ENCODE results near the gene C7orf33.
"Not testable (repeated sequence)": the region's sequence is repeated elsewhere in the genome, so short reads cannot be mapped to it uniquely, and the experiment has no call there.

Gene C7orf33, protein sequence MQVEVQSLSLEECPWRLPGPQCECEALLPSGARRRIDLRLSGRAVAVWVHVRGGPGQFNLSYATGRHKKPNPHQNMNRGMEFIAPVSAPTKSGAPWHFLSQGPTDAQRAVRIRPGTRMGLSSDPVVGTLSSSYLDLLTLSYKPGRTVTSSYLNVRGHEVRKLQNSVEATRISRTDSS

DNA sequence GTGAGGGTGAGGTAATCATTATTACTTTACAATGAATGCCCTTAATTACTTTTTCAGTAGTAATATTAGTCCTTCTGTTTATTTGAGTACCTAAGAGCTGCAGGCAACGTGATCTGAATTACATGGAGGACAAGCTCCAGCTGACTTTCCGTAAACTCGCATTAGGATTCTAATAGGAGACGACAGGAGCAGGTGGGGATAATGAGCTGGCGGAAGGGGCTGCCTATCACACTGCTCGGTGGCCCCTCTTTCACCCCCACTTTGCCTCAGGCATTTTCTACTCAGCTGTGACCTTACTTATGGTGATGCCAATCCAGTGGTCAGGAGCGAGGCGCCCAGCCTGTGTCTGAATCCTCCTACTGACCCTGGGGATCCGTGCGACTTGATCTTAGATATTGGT lies at the start of gene C7orf33:
Gene C7orf33, plus strand, starts transcription at position 296 of the 400 bp plus-strand sequence. CDS start 160 bp downstream, outside the sequence.
- H3K4me3 ChIP-seq (ENCODE audit: low read depth, low read length) = no peak within 1 kb of the TSS
- DNase-seq (ENCODE audit: low read depth) = no peak

DNA sequence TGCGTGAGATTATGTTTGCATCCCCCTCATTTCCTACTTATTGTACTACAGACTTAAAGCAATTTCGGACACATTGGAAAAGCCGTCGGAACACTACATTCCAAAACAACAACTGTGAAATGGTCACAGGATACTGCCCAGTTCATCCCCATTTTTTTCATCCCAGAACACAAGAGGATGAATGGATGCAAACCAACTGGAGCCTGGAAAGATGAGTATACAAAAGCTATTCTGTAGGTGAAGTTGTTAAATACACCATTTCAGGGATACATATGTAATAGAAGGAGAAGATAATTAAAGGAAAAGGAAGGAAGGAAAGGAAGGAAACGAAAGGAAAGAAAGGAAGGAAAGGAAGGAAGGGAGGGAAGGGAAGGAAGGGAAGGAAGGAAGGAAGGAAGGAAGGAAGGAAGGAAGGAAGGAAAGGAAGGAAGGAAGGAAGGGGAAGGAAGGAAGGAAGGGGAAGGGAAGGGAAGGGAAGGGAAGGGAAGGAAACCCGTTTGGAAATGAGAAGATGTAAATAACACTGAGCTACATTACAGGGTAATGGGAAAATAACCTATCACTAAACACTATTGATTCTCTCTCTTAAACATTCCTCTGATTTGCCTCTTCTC lies 48.6 kb upstream of the C7orf33 start:
- no peak overlapping the region for H3K4me3 ChIP-seq (ENCODE audit: low read depth, low read length)
- no peak for DNase-seq (ENCODE audit: low read depth)

DNA sequence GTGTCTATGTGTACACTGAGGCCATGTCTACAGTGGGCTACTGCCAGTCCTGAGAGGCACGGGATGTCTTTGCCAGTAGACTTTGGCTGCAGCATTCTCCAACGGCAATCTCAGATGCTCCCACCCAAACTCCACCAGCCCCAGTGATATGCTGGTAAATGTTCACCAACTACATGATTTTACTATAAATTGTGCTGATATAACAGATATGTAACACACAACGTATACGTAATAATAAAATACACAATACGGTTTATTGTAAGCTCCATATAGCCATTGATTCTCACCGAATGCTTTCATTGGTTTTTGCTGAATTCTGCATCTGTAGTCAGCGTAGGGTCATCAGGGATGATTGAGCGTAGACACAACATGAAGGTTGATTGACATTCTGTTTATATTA lies 47.3 kb upstream of the C7orf33 start:
- H3K4me3 ChIP-seq (ENCODE audit: low read depth, low read length) = no peak overlapping the region
- DNase-seq (ENCODE audit: low read depth) = no peak

DNA sequence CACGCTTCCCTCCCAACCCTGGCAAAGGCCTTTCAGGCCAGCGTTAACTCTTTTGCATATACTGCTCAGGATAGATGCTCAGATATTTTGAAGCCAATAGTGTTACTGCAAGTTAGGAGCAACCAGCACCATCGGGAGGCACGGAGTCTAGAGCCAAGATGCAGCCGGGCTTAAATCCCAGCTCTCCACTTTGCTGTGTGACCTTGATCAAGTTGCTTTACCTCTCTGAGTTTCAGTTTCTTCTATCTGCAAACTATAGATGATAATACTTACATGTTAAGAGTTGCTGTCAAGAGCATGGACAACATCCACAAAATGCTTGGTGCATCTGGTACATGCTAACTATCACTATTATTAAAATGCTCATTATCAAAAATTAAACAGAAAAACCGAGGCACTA lies 45.4 kb upstream of the C7orf33 start:
- no peak for DNase-seq (ENCODE audit: low read depth)
- H3K4me3 ChIP-seq (ENCODE audit: low read depth, low read length) = no peak overlapping the region

DNA sequence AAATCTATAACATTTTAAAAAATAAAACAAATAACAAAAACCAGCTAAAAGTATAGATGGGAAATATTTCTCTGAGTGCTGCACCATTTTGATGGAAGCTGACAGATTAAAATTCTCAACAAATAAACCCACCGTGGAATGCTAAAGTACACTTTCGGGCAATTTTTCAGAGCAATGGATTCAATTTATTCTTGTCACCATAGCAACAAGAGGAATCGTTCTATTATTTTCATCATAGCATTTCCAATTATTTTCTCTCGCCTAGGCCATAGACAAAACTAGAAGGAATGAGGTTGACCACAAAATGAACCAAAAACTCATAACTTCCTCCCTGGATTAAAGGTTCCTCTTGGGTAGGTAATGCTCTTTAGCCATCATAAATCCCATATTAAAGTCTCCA lies 44.6 kb upstream of the C7orf33 start:
- H3K4me3 ChIP-seq (ENCODE audit: low read depth, low read length) = no peak overlapping the region
- no peak for DNase-seq (ENCODE audit: low read depth)

DNA sequence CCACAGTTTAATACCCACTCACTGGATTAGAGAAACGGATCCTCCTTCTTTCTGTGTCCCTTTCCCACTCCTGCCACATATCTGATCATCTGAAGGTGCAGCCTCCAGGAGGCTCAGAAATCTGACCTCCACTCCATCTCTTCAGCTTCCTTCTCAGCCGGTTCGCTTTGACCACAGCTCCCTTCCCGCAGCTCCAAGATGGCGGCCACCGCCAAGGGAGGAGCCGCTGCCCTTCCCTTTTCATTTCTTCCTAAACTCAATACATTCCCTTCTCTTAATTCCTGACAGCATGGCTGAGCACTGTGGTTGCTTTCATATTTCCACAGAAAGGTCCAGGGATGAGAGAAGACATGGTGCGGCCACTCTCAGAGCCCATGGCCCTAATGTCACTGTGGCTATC lies 43.7 kb upstream of the C7orf33 start:
- H3K4me3 ChIP-seq (ENCODE audit: low read depth, low read length) = no peak overlapping the region
- no peak for DNase-seq (ENCODE audit: low read depth)

DNA sequence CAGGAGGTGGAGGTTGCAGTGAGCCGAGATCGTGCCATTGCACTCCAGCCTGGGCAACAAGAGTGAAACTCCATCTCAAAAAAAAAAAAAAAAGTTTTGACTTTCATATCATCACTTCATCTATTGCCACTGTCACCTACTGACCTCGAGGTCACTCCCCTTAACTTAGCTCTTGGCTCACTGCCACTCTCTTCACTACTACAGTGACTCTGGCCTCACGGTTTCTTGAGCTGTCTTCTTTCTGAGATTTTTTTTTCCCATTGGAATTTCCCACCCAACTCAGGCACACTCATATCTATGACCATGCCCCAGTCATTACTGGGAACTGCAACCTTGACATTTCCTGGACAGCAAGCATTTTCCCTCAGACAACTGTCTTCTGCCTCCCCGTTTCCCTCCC lies 42.6 kb upstream of the C7orf33 start:
- DNase-seq (ENCODE audit: low read depth) = no peak
- no peak overlapping the region for H3K4me3 ChIP-seq (ENCODE audit: low read depth, low read length)

DNA sequence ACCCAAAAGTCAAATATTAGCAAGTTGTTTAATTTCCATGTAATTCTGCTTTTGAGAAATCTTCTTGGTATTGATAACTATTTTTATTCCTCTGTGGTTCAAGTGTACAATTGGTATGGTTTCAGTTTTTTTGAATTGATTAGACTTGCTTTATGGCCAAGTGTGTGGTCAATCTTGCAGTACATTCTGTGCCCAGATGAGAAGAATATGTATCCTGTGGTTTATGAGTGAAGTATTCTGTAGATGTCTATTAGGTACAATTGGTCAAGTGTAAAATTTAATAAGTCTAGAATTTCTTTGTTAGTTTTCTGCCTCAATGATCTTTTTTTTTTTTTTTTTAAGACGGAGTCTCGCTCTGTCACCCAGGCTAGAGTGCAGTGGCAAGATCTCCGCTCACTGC lies 36.6 kb upstream of the C7orf33 start:
- no peak overlapping the region for H3K4me3 ChIP-seq (ENCODE audit: low read depth, low read length)
- DNase-seq (ENCODE audit: low read depth) = no peak

DNA sequence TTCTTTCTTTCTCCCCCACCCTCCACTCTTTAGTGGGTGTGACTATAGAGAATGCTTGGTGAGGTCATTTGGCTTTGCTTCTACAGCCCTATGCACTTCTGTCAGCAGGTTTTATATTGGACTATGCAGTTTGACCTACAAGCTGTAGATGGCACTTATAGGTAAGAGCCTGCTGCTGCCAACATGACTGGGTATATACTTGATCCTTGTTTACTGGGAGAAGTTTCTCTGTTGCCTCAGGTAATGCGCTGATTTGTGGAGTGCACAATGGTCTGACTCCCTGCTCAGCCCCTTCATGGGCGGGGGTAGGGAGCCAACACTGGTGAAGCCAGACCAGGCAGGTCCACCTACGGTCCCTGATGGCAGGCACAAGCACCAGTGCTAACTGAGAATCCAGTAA lies 33.7 kb upstream of the C7orf33 start:
- no peak for DNase-seq (ENCODE audit: low read depth)
- H3K4me3 ChIP-seq (ENCODE audit: low read depth, low read length) = no peak overlapping the region

DNA sequence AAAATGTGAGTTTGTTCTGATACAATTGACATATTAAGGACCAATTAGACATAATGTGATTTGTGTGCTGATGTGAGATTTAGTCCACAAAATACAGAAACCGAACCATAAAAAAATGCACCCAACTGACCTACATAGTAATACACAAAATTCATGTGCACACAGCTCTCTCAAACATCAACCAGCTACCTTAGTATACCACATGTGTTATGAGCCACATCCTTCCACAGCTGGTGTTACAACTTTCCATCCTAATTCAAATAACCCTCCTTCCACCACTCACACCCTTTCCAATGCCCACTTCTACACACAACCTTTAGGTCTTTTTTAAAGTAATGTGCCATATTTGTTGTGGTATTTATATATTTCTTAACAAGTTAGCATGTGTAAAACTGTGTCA lies 31.7 kb upstream of the C7orf33 start:
- no peak for DNase-seq (ENCODE audit: low read depth)
- H3K4me3 ChIP-seq (ENCODE audit: low read depth, low read length) = no peak overlapping the region

DNA sequence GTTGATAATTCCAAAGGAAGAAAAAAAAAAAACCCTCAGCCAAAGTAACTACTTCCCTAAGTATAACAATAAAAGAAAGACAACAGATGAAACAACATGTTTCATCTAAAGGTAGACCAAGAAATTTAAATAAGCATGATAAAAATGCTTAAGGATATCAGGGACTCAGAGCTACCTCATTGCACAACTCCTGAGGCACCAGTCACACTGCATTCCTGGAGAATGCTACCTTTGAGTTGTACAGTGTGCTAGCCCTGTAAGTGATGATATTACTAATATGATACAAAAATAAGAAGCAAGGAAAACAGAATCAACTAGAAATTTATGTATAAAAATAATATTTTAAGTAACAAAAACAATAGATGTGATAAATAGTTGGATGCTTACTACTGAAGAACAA lies 29.5 kb upstream of the C7orf33 start:
- no peak for DNase-seq (ENCODE audit: low read depth)
- H3K4me3 ChIP-seq (ENCODE audit: low read depth, low read length) = no peak overlapping the region

DNA sequence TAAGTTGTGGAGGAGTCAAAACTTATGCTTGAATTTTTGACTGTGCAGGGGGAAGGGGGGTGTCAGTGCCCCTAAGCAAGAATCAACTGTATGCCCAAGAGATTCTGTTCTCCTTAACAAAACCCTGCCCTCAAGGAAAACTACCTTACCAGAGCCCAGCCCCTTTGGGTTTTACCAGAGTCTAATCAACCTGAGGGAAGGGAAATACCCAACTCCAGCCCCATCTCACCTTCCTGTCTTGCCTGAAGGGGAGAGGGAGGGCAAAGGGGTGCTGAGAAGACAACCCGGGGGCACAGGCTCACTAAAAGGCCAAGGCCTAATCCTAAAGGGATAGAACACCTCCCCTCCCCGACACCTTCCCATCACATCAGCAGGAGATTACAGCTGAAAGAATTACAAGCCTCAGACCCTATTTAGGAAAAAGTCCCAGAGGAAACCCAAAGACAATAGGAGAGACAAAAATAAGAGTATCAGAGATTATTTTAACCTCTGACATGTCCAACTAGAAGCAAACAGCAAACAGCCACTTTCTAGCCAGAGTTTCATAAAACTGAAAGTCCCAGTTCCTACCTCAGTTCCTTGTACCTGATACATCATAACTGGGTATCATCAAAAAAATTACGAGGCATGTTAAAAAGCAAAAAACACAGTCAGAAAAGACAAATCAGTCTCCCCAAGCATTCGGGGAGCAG lies 26.8 kb upstream of the C7orf33 start:
- no peak overlapping the region for H3K4me3 ChIP-seq (ENCODE audit: low read depth, low read length)
- no peak for DNase-seq (ENCODE audit: low read depth)

DNA sequence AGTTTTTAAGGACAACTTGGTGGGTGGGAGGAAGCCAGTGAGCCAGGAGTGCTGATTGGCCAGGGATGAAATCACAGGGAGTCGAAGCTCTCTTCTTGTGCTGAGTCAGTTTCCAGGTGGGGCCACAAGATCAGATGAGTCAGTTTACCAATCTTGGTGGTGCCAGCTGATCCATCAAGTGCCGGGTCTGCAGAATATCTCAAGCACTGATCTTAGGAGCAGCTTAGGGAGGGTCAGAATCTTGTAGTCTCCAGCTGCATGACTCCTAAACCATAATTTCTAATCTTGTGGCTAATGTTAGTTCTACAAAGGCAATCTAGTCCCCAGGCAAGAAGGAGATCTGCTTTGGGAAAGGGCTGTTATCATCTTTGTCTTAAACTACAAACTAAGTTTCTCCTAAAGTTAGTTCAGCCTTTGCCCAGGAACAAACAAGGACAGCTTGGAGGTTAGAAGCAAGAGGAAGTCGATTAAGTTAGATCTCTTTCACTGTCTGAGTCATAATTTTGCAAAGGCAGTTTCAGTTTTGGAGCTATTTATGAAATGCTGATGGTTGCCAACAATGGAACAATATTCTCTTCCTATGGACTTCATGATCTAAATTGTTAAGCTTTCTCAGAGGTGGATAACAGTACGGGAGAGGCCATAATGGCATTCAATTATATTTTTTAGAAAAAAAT lies 26.2 kb upstream of the C7orf33 start:
- not testable (repeated sequence) for DNase-seq (ENCODE audit: low read depth); H3K4me3 ChIP-seq (ENCODE audit: low read depth, low read length)

DNA sequence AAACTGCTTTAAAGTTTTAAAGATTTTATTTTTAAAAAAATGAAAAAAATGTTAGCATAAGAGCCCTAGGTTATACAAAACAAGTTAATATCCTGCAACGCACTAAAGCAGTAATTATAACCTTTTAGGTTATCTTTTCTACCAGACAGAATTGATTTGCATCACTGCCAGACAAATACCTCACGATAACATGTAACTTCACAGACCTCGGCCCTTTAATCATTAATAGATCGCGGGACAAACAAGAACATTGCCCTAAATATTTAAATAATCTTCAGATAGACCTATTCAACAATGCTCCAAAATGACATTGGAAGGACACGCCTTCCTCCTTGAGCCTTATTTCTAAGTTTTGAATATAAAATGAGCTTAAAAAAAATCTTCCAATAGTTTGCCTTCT lies 23.8 kb upstream of the C7orf33 start:
- no peak overlapping the region for H3K4me3 ChIP-seq (ENCODE audit: low read depth, low read length)
- no peak for DNase-seq (ENCODE audit: low read depth)

DNA sequence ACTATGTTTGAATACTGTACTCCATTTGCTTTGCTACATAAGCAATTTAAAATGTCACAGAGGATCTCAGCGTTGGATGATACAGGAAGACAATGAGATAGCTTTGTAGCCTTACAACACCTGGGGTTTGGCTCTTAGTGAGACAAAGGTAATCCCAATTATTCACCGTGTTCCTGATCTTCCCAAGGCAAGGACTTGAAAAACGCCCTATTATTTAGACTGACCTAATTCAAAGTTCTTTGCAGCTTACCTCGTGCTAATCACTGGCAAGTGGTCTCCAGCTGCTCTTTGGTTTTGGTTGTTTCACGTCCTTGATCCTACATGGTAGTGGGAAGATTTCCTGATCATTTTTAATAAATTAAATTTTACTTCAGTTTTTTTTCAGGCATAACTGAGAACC lies 23.0 kb upstream of the C7orf33 start:
- no peak overlapping the region for H3K4me3 ChIP-seq (ENCODE audit: low read depth, low read length)
- DNase-seq (ENCODE audit: low read depth) = no peak

DNA sequence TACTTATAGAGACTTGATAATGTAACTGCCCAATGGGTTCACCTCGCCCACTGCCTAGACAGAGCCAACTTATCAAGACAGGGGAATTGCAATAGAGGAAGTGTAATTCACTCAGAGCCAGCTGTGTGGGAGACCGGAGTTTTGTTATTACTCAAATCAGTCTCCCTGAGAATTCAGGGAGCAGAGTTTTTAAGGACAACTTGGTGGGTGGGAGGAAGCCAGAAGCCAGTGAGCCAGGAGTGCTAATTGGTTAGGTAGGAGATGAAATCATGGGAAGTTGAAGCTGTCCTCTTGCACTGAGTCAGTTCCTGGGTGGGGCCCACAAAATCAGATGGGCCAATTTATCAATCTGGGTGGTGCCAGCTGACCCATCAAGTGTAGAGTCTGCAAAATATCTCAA lies 20.1 kb upstream of the C7orf33 start:
- no peak overlapping the region for H3K4me3 ChIP-seq (ENCODE audit: low read depth, low read length)
- DNase-seq (ENCODE audit: low read depth) = no peak

DNA sequence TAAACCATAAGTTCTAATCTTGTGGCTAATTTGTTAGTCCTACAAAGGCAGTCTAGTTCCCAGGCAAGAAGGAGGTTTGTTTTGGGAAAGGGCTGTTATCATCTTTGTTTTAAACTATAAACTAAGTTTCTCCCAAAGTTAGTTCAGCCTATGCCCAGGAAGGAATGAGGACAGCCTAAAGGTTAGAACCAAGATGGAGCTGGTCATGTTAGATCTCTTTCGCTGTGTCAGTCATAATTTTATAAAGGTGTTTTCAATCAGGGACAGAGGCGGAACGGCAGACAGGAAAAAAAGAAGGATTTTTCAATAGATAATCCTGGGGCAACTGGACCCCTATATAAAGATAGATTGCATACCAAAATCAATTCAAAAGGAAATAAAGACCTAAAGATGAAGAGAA lies 19.6 kb upstream of the C7orf33 start:
- DNase-seq (ENCODE audit: low read depth); H3K4me3 ChIP-seq (ENCODE audit: low read depth, low read length): not testable (repeated sequence)

DNA sequence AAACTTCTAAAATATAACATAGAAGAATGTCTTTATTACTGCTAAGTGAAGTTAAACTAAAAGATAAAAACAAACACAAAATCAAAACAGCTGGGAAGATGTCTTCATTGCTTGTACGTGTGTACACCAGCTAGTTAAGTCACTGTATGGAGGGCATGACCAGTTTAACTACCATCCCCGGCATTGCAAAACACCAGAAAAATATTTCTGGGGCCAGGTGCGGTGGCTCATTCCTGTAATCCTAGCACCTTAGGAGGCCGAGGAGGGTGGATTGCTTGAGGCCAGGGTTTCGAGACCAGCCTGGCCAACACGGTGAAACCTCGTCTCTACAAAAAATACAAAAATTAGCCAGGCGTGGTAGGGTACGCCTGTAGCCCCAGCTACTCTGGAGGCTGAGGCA lies 19.2 kb upstream of the C7orf33 start:
- no peak for DNase-seq (ENCODE audit: low read depth)
- no peak overlapping the region for H3K4me3 ChIP-seq (ENCODE audit: low read depth, low read length)

DNA sequence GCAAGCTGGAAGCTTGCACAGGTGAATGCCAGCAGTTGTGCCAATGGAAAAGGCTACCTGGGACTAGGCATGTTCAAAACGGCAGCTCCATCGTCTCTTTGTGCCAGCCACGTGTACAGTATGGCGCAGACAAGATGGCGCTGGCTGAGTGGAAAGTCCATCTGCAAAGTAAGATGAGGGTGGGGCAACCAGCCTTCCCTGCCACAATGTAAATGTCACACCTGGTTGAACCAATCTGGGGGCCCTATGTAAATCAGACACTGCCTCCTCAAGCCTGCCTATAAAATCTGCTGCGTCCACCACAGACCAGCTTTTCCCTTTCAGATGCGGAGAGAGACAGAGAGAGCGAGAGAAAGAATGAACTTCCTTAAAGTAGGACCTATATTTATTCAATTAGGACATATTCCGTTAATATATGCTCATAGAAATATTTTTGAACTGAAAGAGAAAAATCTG lies 18.5 kb upstream of the C7orf33 start:
- H3K4me3 ChIP-seq (ENCODE audit: low read depth, low read length) = no peak overlapping the region
- DNase-seq (ENCODE audit: low read depth) = no peak

DNA sequence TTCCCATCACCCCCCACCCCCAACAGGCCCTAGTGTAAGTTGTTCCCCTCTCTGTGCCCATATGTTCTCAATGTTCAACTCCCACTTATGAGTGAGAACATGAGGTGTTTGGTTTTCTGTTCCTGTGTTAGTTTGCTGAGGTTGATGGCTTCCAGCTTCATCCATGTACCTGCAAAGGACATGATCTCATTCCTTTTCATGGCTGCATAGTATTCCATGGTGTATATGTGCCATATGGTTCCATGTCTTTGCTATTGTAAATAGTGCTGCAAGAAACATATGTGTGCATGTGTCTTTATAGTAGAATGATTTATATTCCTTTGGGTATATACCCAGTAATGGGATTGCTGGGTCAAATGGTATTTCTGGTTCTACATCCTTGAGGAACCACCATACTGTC lies 17.0 kb upstream of the C7orf33 start:
- DNase-seq (ENCODE audit: low read depth); H3K4me3 ChIP-seq (ENCODE audit: low read depth, low read length): not testable (repeated sequence)
